ENCODE results near the gene TKT. TPM values are rescaled to one million over a fixed set of nuclear protein-coding genes. Genes with fewer than 3 reads are reported as not detected.

The TKT gene
- total RNA-seq, 6 experiments from 2014 or later = 98.9 to 257 (median 146) TPM

- 76% methylated on average over 4 of the region's 9 CpGs for WGBS (ENCODE audit: insufficient coverage, low coverage, low lambda C conversion rate, missing lambda C conversion rate)
- no peak overlapping the region for H3K4me3 ChIP-seq
- H3K9me3 ChIP-seq = no peaks in the 10 kb centered on the region
- peaks cover 0 to 16% (median 3%) of the 10 kb centered on the region in 4 donors for H3K4me1 ChIP-seq
- no peak overlapping the region for H3K27ac ChIP-seq
- no peak for ATAC-seq
- intact Hi-C loops (cut with DNase I) = no loop called here
- H3K27me3 ChIP-seq = no peaks in the 10 kb centered on the region
- TF ChIP-seq CTCF (IDR thresholded peaks at IDR 0.05) (no peak), POLR2A (IDR thresholded peaks at IDR 0.05) (no peak)
- DNase-seq = peak in 1 of 3 donors; percentile 42
- no peaks in the 10 kb centered on the region for H3K36me3 ChIP-seq
These were observed 3.8 kb upstream of the TKT start for GRCh38 chr3:53259427-53260259.

- intact Hi-C loops (cut with DNase I) = no loop called here
- no peak overlapping the region for H3K4me3 ChIP-seq
- H3K27ac ChIP-seq = no peak overlapping the region
- DNase-seq (no peak), ATAC-seq (no peak)
- TF ChIP-seq POLR2A (IDR thresholded peaks at IDR 0.05) (no peak), CTCF (IDR thresholded peaks at IDR 0.05) (no peak)
- no peaks in the 10 kb centered on the region for H3K9me3 ChIP-seq
- peaks cover 0 to 15% (median 4%) of the 10 kb centered on the region in 4 donors for H3K4me1 ChIP-seq
- WGBS (ENCODE audit: insufficient coverage, low coverage, low lambda C conversion rate, missing lambda C conversion rate) = 76% methylated on average over 5 of the region's 8 CpGs
- no peaks in the 10 kb centered on the region for H3K27me3 ChIP-seq
- no peaks in the 10 kb centered on the region for H3K36me3 ChIP-seq
These were observed 3.0 kb upstream of the TKT start for GRCh38 chr3:53258600-53259426.

DNA sequence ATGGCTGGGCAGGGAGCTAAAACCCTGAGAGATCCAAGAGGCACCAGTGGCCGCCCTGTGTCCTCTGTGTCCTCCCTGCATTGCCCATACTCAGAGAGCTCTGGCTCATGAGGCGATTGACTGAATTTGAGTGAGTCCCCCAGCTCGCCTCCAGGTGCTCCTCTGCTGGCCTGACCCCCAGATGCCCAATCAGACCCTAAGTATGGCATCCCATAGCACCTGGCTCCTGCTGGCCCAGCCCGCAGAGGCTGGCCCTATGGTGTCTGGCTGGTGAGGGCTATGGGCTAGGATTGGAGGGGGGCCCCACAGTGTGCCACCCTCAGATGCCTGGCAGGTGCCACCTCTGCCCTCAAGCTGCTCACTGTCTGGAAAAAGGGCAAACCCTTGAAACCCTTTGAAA lies 1.6 kb upstream of the TKT start:
- no peak for ATAC-seq

GRCh38 chr3:53256704-53257055 lies 858 bp upstream of the TKT start:
- H3K27ac ChIP-seq = no peak overlapping the region
- 76% methylated on average over 5 of the region's 5 CpGs for WGBS (ENCODE audit: insufficient coverage, low coverage, low lambda C conversion rate, missing lambda C conversion rate)
- no peak for TF ChIP-seq POLR2A (IDR thresholded peaks at IDR 0.05)
- no peak for TF ChIP-seq CTCF (IDR thresholded peaks at IDR 0.05)

More for the DNA sequence above, 1.6 kb upstream of the TKT start:
- TF ChIP-seq CTCF (IDR thresholded peaks at IDR 0.05) (no peak), POLR2A (IDR thresholded peaks at IDR 0.05) (no peak)
- no peaks in the 10 kb centered on the region for H3K27me3 ChIP-seq
- H3K27ac ChIP-seq = no peak overlapping the region
- H3K9me3 ChIP-seq = no peaks in the 10 kb centered on the region
- WGBS (ENCODE audit: insufficient coverage, low coverage, low lambda C conversion rate, missing lambda C conversion rate) = no CpG with 5 or more reads among the region's 4 CpGs
- intact Hi-C loops (cut with DNase I) = no loop called here
- peaks cover 0 to 26% (median 7%) of the 10 kb centered on the region in 4 donors for H3K4me1 ChIP-seq
- H3K36me3 ChIP-seq = no peaks in the 10 kb centered on the region
- H3K4me3 ChIP-seq = no peak overlapping the region
- peak in 1 of 3 donors; percentile 45 for DNase-seq

More at GRCh38 chr3:53256704-53257055, 858 bp upstream of the TKT start:
- H3K4me1 ChIP-seq = peaks cover 0 to 34% (median 7%) of the 10 kb centered on the region in 4 donors
- DNase-seq = no peak
- H3K9me3 ChIP-seq = no peaks in the 10 kb centered on the region
- ATAC-seq = no peak
- no peaks in the 10 kb centered on the region for H3K27me3 ChIP-seq
- no peak overlapping the region for H3K4me3 ChIP-seq
- intact Hi-C loops (cut with DNase I) = no loop called here
- H3K36me3 ChIP-seq = no peaks in the 10 kb centered on the region

All from right lobe of liver (tissue), 6 donors.